ENCODE measurements around the gene GIMAP8.

GRCh38 chr7:150412518-150413488, 37.6 kb upstream of the GIMAP8 start:
- TF ChIP-seq POLR2AphosphoS5 (IDR thresholded peaks at IDR 0.05; ENCODE audit: low read depth, low read length) = no peak
- no peak for TF ChIP-seq POLR2A (IDR thresholded peaks at IDR 0.05; ENCODE audit: low read depth, low read length)

Data from GM12892 (cell line).